ENCODE measurements around the gene PSENEN.
"Not testable (repeated sequence)": the region's sequence is repeated elsewhere in the genome, so short reads cannot be mapped to it uniquely, and the experiment has no call there.

Gene PSENEN

GRCh38 chr19:35719402-35720162, 25.9 kb upstream of the PSENEN start:
- DNase-seq: no peak

DNA sequence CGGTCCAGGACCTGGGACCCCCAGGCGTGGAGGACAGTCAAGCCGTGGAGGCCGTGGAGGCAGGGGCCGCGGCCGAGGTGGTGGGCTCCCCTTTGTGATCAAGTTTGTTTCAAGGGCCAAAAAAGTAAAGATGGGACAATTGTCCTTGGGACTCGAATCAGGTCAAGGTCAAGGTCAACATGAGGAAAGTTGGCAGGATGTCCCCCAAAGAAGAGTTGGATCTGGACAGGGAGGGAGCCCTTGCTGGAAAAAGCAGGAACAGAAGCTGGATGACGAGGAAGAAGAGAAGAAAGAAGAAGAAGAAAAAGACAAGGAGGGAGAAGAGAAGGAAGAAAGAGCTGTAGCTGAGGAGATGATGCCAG, 25.3 kb upstream of the PSENEN start:
- DNase-seq: no peak

DNA sequence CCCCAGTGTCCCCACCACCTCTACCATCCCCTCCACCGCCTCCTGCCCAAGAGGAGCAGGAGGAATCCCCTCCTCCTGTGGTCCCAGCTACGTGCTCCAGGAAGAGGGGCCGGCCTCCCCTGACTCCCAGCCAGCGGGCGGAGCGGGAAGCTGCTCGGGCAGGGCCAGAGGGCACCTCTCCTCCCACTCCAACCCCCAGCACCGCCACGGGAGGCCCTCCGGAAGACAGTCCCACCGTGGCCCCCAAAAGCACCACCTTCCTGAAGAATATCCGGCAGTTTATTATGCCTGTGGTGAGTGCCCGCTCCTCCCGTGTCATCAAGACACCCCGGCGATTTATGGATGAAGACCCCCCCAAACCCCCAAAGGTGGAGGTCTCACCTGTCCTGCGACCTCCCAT, 24.8 kb upstream of the PSENEN start:
- no peak for DNase-seq

- no peak for DNase-seq
Observed at GRCh38 chr19:35721374-35721773, 24.1 kb upstream of the PSENEN start.

- no peak for DNase-seq
Observed at GRCh38 chr19:35722461-35722860, 23.0 kb upstream of the PSENEN start.

- no peak for DNase-seq
Observed at GRCh38 chr19:35722897-35723296, 22.6 kb upstream of the PSENEN start.

DNA sequence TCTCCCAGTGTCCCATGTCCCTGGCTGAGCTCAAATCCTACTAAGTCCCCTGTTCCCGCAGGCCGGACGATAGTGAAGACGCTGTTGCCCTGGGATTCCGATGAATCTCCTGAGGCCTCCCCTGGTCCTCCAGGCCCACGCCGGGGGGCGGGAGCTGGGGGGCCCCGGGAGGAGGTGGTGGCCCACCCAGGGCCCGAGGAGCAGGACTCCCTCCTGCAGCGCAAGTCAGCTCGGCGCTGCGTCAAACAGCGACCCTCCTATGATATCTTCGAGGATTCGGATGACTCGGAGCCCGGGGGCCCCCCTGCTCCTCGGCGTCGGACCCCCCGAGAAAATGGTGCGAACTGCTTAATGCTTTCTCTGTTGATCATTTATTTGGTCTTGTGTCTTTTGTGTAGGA, 21.8 kb upstream of the PSENEN start:
- no peak for DNase-seq

DNA sequence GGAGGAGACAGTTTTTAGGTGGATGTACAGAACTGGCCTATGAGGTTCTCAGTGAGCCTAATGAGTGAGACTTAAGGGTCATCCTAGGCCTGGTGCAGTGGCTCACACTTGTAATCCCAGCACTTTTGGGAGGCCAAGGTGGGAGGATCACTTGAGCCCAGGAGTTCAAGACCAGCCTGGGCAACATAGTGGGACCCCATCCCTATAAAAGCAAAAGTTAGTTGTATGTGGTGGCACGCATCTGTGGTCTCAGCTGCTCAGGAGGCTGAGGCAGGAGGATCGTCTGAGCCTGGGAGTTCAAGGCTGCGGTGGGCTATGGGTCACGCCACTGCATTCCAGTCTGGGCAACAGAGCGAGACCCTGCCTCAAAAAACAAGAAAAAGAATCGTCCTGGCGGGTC, 21.3 kb upstream of the PSENEN start:
- not testable (repeated sequence) for DNase-seq

GRCh38 chr19:35724560-35724959, 20.9 kb upstream of the PSENEN start:
- DNase-seq: no peak

DNA sequence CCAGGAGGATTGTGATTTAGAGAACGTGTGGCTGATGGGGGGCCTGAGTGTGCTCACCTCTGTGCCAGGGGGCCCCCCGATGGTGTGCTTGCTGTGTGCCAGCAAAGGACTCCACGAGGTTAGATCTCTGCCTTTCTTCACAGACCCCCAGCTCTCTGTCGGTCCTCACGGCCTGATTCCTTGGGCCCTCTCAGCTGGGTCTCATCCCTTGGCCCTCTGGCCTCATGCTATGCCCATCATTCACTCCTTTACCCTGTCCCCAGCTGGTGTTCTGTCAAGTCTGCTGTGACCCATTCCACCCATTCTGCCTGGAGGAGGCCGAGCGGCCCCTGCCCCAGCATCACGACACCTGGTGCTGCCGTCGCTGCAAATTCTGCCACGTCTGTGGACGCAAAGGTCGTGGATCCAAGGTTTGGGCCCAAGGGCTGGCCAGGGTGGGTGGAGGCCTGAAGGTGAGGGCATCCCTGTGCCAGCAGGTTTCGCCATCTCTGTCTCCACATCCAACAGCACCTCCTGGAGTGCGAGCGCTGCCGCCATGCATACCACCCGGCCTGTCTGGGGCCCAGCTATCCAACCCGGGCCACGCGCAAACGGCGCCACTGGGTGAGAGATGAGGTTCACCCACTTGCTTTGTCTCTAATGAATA, 20.1 kb upstream of the PSENEN start:
- DNase-seq: no peak

DNA sequence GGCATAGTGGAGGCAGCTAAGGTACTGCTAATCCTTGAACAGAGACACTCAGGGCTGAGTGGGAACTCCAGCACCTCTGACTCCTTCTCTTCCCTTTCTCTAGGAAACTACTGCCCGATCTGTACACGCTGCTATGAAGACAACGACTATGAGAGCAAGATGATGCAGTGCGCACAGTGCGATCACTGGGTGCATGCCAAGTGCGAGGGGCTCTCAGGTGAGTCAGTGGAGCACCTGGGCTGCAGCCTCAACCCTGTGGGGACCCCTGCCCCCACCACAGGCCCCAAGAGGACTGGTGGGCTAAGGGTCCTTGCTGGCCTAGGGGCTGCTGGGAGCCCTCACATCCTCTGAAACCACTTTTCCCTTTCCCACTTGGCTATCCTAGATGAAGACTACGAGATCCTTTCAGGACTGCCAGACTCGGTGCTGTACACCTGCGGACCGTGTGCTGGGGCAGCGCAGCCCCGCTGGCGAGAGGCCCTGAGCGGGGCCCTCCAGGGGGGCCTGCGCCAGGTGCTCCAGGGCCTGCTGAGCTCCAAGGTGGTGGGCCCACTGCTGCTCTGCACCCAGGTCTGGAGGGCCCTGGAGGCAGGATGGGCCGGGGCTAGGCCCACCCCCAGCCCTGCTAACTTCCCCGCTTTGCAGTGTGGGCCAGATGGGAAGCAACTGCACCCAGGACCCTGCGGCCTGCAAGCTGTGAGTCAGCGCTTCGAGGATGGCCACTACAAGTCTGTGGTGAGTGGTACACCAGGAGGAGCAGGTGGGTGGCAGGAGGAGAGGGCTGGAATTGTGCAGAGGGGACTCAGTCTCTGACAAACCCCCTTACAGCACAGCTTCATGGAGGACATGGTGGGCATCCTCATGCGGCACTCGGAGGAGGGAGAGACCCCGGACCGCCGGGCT, 18.1 kb upstream of the PSENEN start:
- DNase-seq: no peak

DNA sequence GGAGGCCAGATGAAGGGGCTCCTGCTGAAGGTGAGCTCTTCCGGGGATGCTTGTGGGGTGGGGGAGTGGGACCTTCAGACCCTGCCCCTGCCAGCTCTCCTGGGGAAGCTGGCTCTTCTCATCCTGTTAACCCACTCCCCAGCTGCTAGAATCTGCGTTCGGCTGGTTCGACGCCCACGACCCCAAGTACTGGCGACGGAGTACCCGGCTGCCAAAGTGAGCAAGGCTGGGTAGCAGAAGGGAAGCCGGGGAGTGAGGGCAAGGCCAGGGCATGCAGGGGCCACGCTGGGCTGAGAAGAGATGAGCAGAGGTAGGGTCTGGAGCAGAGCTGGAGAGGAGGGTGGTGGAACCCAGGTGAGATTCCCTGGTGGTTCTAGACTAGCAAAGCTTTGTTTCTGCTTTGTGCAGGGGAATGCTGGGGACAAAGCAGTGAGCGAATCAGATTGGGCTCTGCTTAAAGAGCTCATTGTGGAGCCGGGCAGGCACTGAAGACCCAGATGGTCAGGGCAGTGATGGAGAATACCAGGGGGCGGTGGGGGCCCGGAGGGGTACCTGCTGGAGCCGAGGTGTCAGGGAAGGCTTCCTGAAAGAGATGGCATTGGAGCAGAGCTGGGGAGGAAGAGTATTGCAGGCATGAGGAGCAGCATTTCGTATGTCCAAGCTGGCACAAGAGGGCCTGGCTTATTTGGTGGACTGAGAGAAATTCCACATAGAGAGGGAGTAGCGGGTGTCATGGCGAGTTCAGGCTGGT, 17.3 kb upstream of the PSENEN start:
- DNase-seq: no peak

GRCh38 chr19:35729021-35729420, 16.4 kb upstream of the PSENEN start:
- DNase-seq: no peak

DNA sequence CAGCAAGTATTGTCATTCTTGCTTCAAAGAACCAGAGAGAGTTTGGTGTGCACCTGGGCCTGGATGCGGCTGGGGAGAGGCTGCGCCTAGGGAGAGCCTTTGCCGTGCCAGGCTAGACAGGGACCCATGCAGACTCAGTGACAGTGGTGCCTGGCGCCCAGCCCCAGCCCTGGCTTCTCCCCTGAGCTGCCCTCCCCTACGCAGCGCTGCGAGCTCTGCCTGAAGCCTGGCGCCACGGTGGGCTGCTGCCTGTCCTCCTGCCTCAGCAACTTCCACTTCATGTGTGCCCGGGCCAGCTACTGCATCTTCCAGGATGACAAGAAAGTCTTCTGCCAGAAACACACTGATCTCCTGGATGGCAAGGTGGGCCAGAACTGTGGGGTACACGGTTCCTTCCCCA, 15.7 kb upstream of the PSENEN start:
- no peak for DNase-seq

- DNase-seq: no peak
Observed at GRCh38 chr19:35730326-35730725, 15.1 kb upstream of the PSENEN start.

GRCh38 chr19:35731353-35731752, 14.1 kb upstream of the PSENEN start:
- no peak for DNase-seq

DNA sequence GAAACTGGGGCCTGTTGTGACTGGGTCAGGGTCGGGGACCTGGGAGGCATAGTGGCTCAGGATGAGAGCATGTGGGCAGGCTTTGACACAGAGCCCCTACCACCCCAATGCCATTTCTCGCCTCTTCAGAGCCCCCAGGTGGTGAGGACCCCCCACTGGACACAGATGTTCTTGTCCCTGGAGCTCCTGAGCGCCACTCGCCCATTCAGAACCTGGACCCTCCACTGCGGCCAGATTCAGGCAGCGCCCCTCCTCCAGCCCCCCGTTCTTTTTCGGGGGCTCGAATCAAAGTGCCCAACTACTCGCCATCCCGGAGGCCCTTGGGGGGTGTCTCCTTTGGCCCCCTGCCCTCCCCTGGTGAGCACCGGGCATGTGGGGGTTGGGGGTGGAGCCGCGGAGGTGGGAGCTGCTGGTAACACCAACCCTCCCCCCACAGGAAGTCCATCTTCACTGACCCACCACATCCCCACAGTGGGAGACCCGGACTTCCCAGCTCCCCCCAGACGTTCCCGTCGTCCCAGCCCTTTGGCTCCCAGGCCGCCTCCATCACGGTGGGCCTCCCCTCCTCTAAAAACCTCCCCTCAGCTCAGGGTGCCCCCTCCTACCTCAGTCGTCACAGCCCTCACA, 13.6 kb upstream of the PSENEN start:
- DNase-seq: no peak

GRCh38 chr19:35732540-35733179, 12.8 kb upstream of the PSENEN start:
- DNase-seq: no peak

- no peak for DNase-seq
Observed at GRCh38 chr19:35733180-35734125, 12.0 kb upstream of the PSENEN start.

- no peak for DNase-seq
Observed at GRCh38 chr19:35734273-35734672, 11.2 kb upstream of the PSENEN start.

- DNase-seq: no peak
Observed at GRCh38 chr19:35734889-35735288, 10.6 kb upstream of the PSENEN start.
